GM12878 (cell line): ENCODE data around the gene PRSS36. TPM values are rescaled to one million over a fixed set of nuclear protein-coding genes. Genes with fewer than 3 reads are reported as not detected.
A peak's percentile ranks its signal among the peaks of the same experiment; 100 is the strongest.
"Not testable (repeated sequence)": the region's sequence is repeated elsewhere in the genome, so short reads cannot be mapped to it uniquely, and the experiment has no call there.

Source experiments
- ATAC-seq: fragments of 200-7000 bp; cut with Tn5 transposase; 3 replicates; pipeline ENCODE4 v1.9.1; 2020; ENCODE audit warnings: mild to moderate bottlenecking, moderate library complexity
- BruUV-seq: library from RNA; stranded (reverse); fragments of 400-500 nt; replicated peaks from 2 replicates; lab custom pipeline; 2021; lab: Mats Ljungman, UMichigan
- CTCF ChIA-PET: fragments of 300-600 bp; sonication (Branson Sonifier 250); formaldehyde crosslinking; extraction: SDS; loops from one replicate; lab custom pipeline; 2021; ENCODE audit warnings: inconsistent platforms; lab: Yijun Ruan, JAX
- POLR2A ChIA-PET: fragments of 350-600 bp; formaldehyde crosslinking; extraction: SDS; loops from one replicate; lab custom pipeline; 2021; ENCODE audit warnings: inconsistent platforms; lab: Charles Lee
- RAD21 ChIA-PET: fragments of 300-600 bp; sonication (Branson Sonifier 250); formaldehyde crosslinking; loops from one replicate; lab custom pipeline; 2023; ENCODE audit warnings: antibody characterized with exemption; ENCODE audit not compliant: unreplicated experiment; lab: Charles Lee
- SMC1A ChIA-PET: fragments of 300-600 bp; sonication (Branson Sonifier 250); formaldehyde crosslinking; loops from one replicate; lab custom pipeline; 2023; ENCODE audit not compliant: unreplicated experiment, uncharacterized antibody; lab: Charles Lee
- DNase-seq: peaks from one replicate; pipeline ENCODE4 v3.0.0-alpha.2; 2011; ENCODE audit warnings: low read depth, low spot score
- FAIRE-seq: peaks from 3 replicates; lab custom pipeline; 2011; peaks lifted over from hg19 to GRCh38; lab: Jason Lieb, UNC
- H2AFZ ChIP-seq: 2 replicates; pipeline ENCODE4 v1.6.0; 2011; ENCODE audit warnings: low read depth, low read length, control low read depth; ENCODE audit not compliant: control insufficient read depth
- H3K27ac ChIP-seq: 2 replicates; pipeline ENCODE4 v1.5.1; 2011; ENCODE audit warnings: control low read depth; ENCODE audit not compliant: control insufficient read depth, insufficient read depth
- H3K27me3 ChIP-seq, 2 experiments: replicated peaks in 1 of 2; 2 replicates each; pipeline versions ENCODE4 v1.6.0 to v1.6.1; 2011; ENCODE audit warnings: low read length in 1 of 2; ENCODE audit not compliant: control insufficient read depth in 2 of 2, insufficient read depth in 2 of 2
- H3K36me3 ChIP-seq, 2 experiments: 2 replicates each; pipeline ENCODE4 v1.5.1; 2011; ENCODE audit warnings: low read length in 1 of 2; ENCODE audit not compliant: control insufficient read depth in 2 of 2, insufficient read depth in 2 of 2
- H3K4me1 ChIP-seq: 2 replicates; pipeline ENCODE4 v1.6.1; 2011; ENCODE audit warnings: mild to moderate bottlenecking, low read length, moderate library complexity, mixed read lengths; ENCODE audit not compliant: control insufficient read depth, insufficient read depth
- H3K4me2 ChIP-seq: 2 replicates; pipeline ENCODE4 v1.6.0; 2011; ENCODE audit warnings: control low read depth; ENCODE audit not compliant: control insufficient read depth, insufficient read depth
- H3K4me3 ChIP-seq: fragments of 200-600 bp; sonication (generic); 2 replicates; pipeline ENCODE4 v1.5.1; 2016
- H3K79me2 ChIP-seq: 2 replicates; pipeline ENCODE4 v1.6.0; 2011; ENCODE audit warnings: low read length; ENCODE audit not compliant: control insufficient read depth, insufficient read depth
- H3K9ac ChIP-seq: 2 replicates; pipeline ENCODE4 v1.8.0; 2011; ENCODE audit warnings: low read length, control low read depth, mixed read lengths; ENCODE audit not compliant: control insufficient read depth, insufficient read depth
- H3K9me3 ChIP-seq: replicated peaks from 3 replicates; pipeline ENCODE4 v1.5.1; 2011; ENCODE audit warnings: mild to moderate bottlenecking, low read length; ENCODE audit not compliant: control insufficient read depth, insufficient read depth
- H4K20me1 ChIP-seq: 2 replicates; pipeline ENCODE4 v1.6.0; 2011; ENCODE audit not compliant: control insufficient read depth, insufficient read depth
- ESRRA ChIP-seq: IDR thresholded peaks from 2 replicates; pipeline ENCODE4 v1.6.1; 2012; ENCODE audit warnings: mild to moderate bottlenecking, low read length, improper control_type of control experiment
- RFX5 ChIP-seq: IDR thresholded peaks from 2 replicates; pipeline ENCODE4 v1.6.1; 2011; ENCODE audit warnings: low read depth, low read length, improper control_type of control experiment
- RUNX3 ChIP-seq: IDR thresholded peaks from 2 replicates; pipeline ENCODE4 v1.6.1; 2012; ENCODE audit warnings: low read length, inconsistent platforms
- WGBS: methylation state at CpG from one replicate; pipeline ENCODE4 v1.1.6; 2016; ENCODE audit warnings: low lambda C conversion rate; ENCODE audit not compliant: insufficient replicate concordance, insufficient coverage; ENCODE audit errors: missing lambda C conversion rate; 5-methylcytosine and 5-hydroxymethylcytosine counted together
- in situ Hi-C: fragments of 300-500 bp; cut with MboI; formaldehyde crosslinking; loops from 9 replicates; pipeline ENCODE4 v1.14.3; 2018; ENCODE audit warnings: mixed read lengths
- intact Hi-C: fragments of 100-400 bp; cut with micrococcal nuclease; formaldehyde crosslinking; loops from one replicate; pipeline ENCODE4 v1.14.2; 2022; ENCODE audit not compliant: unreplicated experiment
- polyA plus RNA-seq, 11 experiments: library from polyadenylated mRNA; depleted of rRNA in 4 of 11; unstranded in 6 of 11; stranded (reverse) in 5 of 11; fragments of >200 nt; fragmentation: Nextera tagmentation in 4 of 11; fragmentation: Illumina TruSeq in 1 of 11; extraction: Ambion mirVana in 4 of 11; extraction: Trizol in 1 of 11; gene quantifications; 1 replicate in 1 of 11; 2 replicates in 10 of 11; pipeline versions ENCODE4 v1.2.1 to v1.2.3, GENCODE V29; 2011 to 2016; ENCODE audit warnings: inconsistent platforms in 2 of 11, missing spikeins in 2 of 11, low read depth in 1 of 11
- total RNA-seq, 4 experiments: library from RNA; depleted of rRNA in 3 of 4; stranded (reverse); fragments of >200 nt in 3 of 4; fragmentation: Illumina TruSeq in 1 of 4; extraction: Trizol in 1 of 4; gene quantifications; 2 replicates each; pipeline versions ENCODE4 v1.2.1 to v1.2.3, GENCODE V29; 2013 to 2021
- TF ChIP-seq, protein P1 (sequence below): fragments of 450-650 bp; IDR thresholded peaks from 2 replicates; pipeline ENCODE4 v1.6.1; 2018; ENCODE audit warnings: mild to moderate bottlenecking, low read depth, moderate library complexity; ENCODE audit not compliant: partially characterized antibody

Gene PRSS36
- total and polyA plus RNA-seq, 10 of the 15 experiments (the other 5 are each of a cell fraction or from before 2014, with no cell fraction given), result 0.11 to 1.1 (median 0.17) TPM; not detected in 3

- no peak for TF ChIP-seq RFX5
- no peak for TF ChIP-seq ESRRA
Measured at GRCh38 chr16:31179219-31179746, 29.4 kb upstream of the PRSS36 start (continued).

GRCh38 chr16:31177136-31177535, 27.3 kb upstream of the PRSS36 start:
- DNase-seq, result no peak
- CTCF ChIA-PET, result interaction anchor here (1.1 to 2.9 kb wide), 4 partner anchors 35 to 283 kb away, joined by 3 to 7 read pairs (median 4); partner anchors contain the start of gene ARMC5
- Histone ChIP-seq H3K4me3 (no peak overlapping the region), H3K4me2 (peak overlapping the region; percentile 48; the same call in 1 of the 2 replicates), H4K20me1 (peaks cover 9% of the 10 kb centered on the region), H3K79me2 (peaks cover 27% of the 10 kb centered on the region), H3K27ac (no peak overlapping the region), H2AFZ (peak overlapping the region; percentile 68), H3K4me1 (peaks cover 22% of the 10 kb centered on the region), H3K36me3 (no peaks in the 10 kb centered on the region), H3K27me3 (no peaks in the 10 kb centered on the region), H3K9ac (no peak overlapping the region), H3K9me3 (0 out of 3 replicates have a peak, but pooled peaks cover 1% of the 10 kb centered on the region)
- in situ Hi-C loops (no loop called here), intact Hi-C loops (no loop called here)
- no TSS peak for BruUV-seq
- POLR2A ChIA-PET, result interaction anchor here (0.6 to 2.0 kb wide), 5 partner anchors 20 to 60 kb away, joined by 3 to 10 read pairs (median 3); partner anchors contain the start of gene KAT8
- FAIRE-seq, result peak; percentile 66
- TF ChIP-seq RUNX3, result peak; percentile 54
- TF ChIP-seq, protein P1, sequence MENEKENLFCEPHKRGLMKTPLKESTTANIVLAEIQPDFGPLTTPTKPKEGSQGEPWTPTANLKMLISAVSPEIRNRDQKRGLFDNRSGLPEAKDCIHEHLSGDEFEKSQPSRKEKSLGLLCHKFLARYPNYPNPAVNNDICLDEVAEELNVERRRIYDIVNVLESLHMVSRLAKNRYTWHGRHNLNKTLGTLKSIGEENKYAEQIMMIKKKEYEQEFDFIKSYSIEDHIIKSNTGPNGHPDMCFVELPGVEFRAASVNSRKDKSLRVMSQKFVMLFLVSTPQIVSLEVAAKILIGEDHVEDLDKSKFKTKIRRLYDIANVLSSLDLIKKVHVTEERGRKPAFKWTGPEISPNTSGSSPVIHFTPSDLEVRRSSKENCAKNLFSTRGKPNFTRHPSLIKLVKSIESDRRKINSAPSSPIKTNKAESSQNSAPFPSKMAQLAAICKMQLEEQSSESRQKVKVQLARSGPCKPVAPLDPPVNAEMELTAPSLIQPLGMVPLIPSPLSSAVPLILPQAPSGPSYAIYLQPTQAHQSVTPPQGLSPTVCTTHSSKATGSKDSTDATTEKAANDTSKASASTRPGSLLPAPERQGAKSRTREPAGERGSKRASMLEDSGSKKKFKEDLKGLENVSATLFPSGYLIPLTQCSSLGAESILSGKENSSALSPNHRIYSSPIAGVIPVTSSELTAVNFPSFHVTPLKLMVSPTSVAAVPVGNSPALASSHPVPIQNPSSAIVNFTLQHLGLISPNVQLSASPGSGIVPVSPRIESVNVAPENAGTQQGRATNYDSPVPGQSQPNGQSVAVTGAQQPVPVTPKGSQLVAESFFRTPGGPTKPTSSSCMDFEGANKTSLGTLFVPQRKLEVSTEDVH, result no peak
- RAD21 ChIA-PET, result interaction anchor here (0.7 to 1.5 kb wide), 5 partner anchors 12 to 284 kb away, joined by 3 to 6 read pairs (median 3); no protein-coding TSS in a partner anchor
- WGBS, result 14% methylated on average over 3 of the region's 3 CpGs
- no peak for ATAC-seq
- SMC1A ChIA-PET, result no interaction called here

- CTCF ChIA-PET, intact Hi-C loops, H3K27ac ChIP-seq: not testable (repeated sequence)
Measured at GRCh38 chr16:31170048-31170447, 20.2 kb upstream of the PRSS36 start.

More at GRCh38 chr16:31170048-31170447, 20.2 kb upstream of the PRSS36 start:
- H4K20me1 ChIP-seq, FAIRE-seq, H3K4me1 ChIP-seq, H3K79me2 ChIP-seq, ATAC-seq, SMC1A ChIA-PET, H3K9me3 ChIP-seq, H3K27me3 ChIP-seq, in situ Hi-C loops, BruUV-seq, RAD21 ChIA-PET, H3K36me3 ChIP-seq, H3K4me3 ChIP-seq, H2AFZ ChIP-seq, H3K4me2 ChIP-seq, H3K9ac ChIP-seq, POLR2A ChIA-PET, DNase-seq: not testable (repeated sequence)
- WGBS, result no CpG with 5 or more reads among the region's 2 CpGs
